IPS DF 19.7 (cell line): Measurements from ENCODE around the gene ITK.

ENCODE experiments used
- DNase-seq: peaks from one replicate; pipeline ENCODE4 v3.0.0-alpha.2; 2013; ENCODE audit warnings: low read depth, low spot score

Gene ITK

GRCh38 chr5:157245886-157246285 lies 65.2 kb downstream of the ITK start:
- DNase-seq, result no peak

DNA sequence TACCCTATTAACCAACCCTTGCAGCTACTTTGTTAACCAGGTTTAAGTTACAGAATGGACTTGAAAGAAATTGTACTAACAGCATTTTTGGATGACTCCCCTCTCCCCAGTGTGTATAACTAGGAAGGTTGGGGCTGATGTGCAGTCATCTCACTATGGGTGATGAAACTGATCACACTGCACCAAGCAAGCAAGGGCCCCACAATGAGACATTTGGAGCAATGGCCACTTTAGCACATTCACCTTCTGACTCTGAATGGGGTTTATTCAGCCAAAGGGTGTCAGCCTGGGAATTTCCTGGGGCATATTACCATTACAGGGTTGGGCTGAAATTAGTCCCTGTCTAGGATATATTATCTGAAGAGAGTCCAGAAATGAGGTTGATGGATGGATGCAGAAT lies 66.6 kb downstream of the ITK start:
- no peak for DNase-seq

DNA sequence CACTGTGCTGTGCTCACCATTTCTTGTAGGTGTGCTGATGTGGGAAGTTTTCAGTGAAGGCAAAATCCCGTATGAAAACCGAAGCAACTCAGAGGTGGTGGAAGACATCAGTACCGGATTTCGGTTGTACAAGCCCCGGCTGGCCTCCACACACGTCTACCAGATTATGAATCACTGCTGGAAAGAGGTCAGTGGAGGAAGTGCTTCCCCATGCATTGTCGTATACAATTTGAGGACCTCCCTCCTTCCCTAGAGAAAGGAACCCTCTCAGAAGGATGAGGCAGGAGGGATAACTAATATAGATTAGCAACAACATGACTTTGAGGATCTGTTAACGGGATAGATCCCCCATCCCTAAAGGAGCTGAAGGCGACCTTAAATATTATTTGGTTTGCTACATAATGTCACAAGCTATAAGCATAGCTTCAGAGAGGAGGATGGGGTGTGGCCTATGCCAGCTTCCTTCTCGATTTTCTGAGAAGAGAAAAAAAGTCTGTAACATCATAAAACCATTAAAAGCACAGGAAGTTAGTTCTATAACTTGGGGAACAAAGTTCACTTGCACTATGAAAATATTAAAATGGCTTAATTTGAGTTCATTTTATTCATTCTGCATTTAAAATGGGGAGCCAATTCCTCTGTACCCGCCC lies 68.3 kb downstream of the ITK start:
- DNase-seq, result no peak

DNA sequence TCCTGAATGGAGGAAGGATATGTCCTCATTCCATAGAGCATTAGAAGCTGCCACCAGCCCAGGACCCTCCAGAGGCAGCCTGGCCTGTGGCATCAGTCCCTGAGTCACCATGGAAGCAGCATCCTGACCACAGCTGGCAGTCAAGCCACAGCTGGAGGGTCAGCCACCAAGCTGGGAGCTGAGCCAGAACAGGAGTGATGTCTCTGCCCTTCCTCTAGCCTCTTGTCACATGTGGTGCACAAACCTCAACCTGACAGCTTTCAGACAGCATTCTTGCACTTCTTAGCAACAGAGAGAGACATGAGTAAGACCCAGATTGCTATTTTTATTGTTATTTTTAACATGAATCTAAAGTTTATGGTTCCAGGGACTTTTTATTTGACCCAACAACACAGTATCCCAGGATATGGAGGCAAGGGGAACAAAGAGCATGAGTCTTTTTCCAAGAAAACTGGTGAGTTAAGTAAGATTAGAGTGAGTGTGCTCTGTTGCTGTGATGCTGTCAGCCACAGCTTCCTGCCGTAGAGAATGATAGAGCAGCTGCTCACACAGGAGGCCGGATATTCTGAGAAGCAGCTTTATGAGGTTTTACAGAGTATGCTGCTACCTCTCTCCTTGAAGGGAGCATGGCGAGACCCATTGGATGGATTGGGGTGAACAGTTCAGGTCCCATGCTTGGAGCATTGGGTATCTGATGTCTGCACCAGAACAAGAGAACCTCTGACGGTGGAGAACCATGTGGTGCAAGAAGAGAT lies 72.2 kb downstream of the ITK start:
- DNase-seq, result no peak

- DNase-seq, result no peak
These were observed 72.9 kb downstream of the ITK start for GRCh38 chr5:157253547-157253946.

DNA sequence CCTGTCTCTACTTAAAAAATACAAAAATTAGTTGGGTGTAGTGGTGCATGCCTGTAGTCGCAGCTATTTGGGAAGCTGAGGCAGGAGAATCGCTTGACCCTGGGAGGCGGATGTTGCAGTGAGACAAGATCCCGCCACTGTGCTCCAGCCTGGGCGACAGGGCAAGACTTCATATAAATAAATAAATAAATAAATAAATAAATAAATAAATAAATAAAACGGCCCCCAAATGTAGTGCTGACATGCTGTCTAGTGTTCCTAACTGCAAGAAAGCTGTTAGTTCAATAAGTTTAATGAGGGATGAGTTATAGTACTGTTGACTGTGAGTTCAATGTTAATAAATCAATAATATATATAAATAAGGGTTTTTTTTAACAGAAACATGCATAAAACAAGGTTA lies 77.8 kb downstream of the ITK start:
- DNase-seq, result no peak

DNA sequence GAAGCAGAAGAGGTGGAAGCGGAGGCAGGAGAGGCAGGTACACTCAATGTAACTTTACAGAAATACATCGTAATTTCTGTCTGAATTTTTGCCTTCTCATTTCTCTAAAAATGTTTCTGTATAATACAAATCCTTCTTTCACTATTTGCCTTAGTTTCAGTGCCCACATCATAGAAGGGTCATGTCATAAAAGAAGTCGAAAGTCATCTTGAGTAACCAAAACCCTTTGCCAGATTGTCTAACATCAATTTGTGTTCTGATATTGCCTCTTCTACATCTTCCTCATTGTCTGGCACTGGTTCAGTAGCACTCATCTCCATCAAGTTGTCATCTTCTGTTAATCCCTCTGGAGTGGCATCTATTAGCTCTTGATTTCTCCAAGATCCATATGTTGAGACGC lies 79.1 kb downstream of the ITK start:
- DNase-seq, result no peak

DNA sequence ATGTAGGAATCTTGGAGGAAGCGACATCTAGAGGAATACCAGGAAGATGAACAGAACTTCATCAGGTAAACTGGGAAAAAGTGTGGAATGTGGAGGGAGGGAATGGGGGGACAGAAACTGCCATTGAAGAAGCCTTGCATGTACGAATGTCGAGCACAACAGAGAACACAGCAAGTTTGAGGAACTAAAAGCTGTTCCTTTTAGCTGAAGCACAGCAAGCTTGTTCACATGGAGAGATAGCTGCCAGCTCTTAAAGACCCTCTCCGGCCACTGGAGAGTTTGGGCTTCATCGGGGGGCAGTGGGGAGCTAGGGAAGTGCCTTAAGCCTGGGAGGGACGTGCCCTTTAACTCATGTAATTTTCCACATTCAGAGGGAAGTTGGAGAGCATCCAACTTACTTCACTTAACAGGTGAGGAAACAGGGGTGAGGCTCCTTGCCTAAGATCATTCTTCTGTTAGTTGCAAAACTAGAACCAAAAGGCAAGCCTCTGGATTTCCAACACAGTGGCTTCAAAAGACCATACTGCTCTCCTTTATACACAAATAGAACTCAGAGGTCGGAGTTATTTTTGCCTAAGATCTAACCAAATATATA lies 83.0 kb downstream of the ITK start:
- no peak for DNase-seq

DNA sequence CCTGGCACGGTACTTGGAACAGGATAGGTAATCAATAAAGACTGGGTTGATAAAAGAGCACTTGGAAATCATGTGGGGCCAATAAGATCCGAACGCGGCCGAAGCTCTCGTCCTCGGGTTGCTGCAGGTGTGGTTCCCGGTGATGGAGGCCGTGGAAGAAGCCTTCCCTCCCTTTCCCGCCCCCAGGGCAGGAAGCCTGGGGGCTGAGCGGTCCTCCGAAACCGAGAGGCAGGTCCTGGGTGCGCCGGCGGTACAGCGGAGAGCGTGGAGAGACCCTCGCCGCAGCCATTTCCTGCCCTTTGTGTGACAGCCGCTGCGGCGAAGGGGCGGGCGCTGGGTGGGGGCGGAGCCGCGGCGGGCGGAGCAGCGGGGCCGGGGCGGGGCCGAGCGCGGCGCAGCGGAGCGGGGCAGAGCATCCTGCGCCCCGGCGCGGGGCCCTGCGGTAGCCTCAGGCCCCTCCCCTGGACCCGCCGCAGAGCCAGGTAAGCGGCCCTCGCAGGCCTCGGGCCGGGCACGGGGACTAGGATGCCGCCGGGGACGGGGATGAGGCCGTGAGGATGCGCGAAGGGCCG lies 85.2 kb downstream of the ITK start, which contains the start of gene CYFIP2:
TSS of gene CYFIP2 (plus strand) at position 410 of the 572 bp plus-strand sequence. CDS start 19,239 bp downstream, outside the sequence.
- DNase-seq, result no peak

- no peak for DNase-seq
These were observed 85.8 kb downstream of the ITK start for GRCh38 chr5:157266286-157267007.

DNA sequence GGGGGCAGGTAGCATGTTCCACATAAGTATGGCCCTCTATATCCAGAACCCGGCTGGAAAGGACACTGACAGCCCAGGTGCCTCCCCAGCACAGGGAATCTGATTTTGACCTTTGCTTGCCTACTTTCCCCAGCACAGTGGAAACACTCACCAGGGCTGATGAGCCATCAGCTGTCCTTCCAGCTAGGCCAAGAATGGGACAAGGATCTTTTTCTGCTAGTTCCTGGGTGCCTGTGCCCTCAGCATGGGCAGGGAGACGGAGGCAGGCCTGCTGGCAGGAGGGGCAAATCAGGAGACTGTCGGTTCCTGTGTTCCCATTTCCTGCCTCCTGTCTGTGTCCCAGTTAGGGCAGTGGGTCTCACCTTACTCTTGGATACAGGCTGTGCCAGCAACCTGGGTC lies 86.4 kb downstream of the ITK start:
- no peak for DNase-seq

DNA sequence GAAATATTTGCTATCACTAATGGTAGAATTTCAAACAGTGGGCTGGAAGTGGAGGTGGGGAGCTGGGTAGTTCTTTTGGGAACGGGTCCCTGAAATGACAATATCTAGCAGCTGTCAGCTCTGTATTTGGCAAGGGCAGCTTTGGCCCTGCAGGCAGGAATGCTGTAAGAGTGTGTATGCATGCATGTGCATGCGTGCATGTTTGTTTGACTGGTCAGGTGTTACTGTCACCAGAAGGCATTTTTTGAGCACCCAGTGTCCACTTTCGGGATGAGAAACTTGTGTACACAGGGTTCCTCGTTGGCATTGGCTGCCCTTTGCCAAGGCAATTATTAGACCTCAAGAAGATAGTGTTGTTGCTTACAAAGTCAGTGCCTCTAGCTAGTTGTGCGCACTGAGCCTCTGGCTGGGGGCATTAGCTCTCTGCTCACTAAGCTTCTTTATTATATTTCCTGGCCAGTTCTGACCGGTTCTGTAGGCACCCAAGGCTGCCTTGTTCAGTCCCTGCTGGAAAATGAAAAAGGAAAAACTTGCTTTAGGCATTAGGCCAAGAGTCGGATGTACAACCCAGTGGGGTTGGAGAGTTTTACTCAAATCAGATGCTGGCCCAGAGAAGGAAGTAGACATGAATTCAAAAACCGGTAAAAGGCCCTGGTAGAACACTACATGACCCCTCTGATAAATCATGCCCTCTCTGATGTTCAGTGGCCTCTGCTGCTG lies 87.3 kb downstream of the ITK start:
- no peak for DNase-seq

DNA sequence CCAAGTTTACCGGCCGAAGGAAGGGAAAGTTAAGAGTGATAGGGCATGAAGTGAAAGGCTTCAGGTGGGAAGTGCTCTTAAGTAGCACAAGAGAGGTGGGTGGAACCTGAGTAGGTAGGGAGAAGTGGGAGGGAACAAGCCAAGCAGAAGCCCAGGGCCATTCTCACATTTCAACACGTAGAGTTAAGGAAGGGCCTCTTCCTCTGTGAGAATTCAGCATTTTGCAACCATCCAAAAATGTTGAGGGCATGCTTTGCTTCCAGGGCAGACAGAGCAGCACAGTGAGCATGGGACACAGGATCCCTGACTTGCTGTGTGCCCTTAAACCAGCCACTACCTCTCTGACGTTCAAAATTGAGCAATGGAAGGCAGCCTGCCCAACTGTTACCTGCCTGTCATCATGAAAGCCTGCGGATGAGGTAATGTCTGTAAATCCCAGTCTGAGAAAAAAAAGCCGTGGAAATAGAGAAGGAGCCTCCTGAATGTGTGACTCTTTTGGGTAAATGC lies 88.6 kb downstream of the ITK start:
- DNase-seq, result peak; percentile 63

GRCh38 chr5:157269761-157270272 lies 89.2 kb downstream of the ITK start:
- no peak for DNase-seq

GRCh38 chr5:157270771-157271170 lies 90.1 kb downstream of the ITK start:
- no peak for DNase-seq

DNA sequence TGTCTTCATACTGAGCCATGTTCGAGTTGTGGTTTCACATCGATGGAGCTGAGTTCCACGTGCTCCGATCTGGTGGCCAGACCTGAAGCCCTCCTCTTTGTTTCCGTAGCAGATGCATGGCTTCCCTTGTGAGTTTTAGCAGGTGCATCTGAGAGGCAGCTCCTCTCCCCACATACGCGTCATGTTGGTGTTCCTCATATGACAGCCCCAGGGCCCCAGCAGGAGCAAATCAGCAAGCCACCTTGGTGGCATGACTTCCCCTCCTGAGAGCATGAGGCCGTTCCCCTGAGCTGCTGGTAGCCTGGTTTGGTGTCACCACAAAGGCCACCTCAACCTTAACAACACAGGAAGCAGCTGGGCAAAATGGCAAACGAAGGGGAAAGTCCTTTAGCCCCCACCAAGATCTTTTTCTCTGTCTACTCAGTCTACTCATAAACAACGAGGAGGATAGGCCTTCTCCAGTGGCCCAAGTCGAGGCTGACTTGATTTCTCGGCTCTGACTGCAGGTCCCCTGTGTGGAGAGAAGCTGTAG lies 91.2 kb downstream of the ITK start:
- DNase-seq, result no peak

- DNase-seq, result no peak
These were observed 92.5 kb downstream of the ITK start for GRCh38 chr5:157273131-157273556.

GRCh38 chr5:157275403-157275802 lies 94.8 kb downstream of the ITK start:
- DNase-seq, result no peak

DNA sequence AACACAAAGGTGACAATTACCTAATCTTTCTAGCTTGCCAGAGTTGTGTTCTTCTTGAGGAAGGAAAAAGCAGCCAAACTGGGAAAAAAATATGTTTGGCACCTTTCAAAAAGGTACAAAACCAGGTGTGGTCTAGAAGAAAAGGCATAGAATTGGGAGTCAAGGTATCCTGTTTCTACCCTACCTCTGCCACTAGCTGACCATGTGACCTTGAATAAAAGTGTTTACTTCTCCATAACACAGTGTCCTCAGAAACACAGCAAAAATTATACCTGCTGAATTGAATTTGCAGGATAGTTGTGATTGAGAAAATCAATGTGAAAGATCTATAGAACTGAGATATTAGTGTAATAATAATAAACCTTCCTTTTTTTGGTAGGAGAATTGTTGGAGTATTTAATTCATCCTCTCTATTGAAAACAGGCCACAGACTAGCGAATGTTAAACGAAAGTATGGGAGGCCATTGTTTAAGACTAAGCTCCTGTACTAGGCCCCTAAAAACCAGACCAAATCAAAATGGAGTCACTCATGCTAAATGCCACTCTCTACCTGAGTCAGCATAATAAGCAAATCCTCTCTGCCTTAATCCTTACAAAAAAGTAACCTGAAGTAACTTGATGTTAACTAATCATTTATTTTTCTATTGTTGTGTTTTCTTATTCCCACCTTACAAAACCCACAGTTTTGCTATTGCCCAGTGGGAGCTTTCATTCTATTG lies 97.8 kb downstream of the ITK start:
- DNase-seq, result no peak
